Mononuclear cell (primary cell): ENCODE results near the gene GRIN2A. TPM values are rescaled to one million over a fixed set of nuclear protein-coding genes. Genes with fewer than 3 reads are reported as not detected.

Experiments used
- H3K27me3 ChIP-seq: 2 replicates; pipeline ENCODE4 v1.6.0; 2011; ENCODE audit warnings: low read length, control low read depth; ENCODE audit not compliant: insufficient read depth
- H3K4me1 ChIP-seq: 2 replicates; pipeline ENCODE4 v1.5.1; 2011; ENCODE audit warnings: mild to moderate bottlenecking, low read length, control low read depth; ENCODE audit not compliant: insufficient read depth
- H3K4me3 ChIP-seq: 2 replicates; pipeline ENCODE4 v1.5.1; 2011; ENCODE audit warnings: mild to moderate bottlenecking, low read length, moderate library complexity
- H3K9me3 ChIP-seq: 2 replicates; pipeline ENCODE4 v1.5.1; 2011; ENCODE audit warnings: low read depth, mild to moderate bottlenecking, control low read depth, low read length
- total RNA-seq: library from RNA; depleted of rRNA; stranded (reverse); fragments of >200 nt; gene quantifications from one replicate; pipeline ENCODE4 v1.2.3, GENCODE V29; 2012

GRIN2A gene
- total RNA-seq, result not detected

DNA sequence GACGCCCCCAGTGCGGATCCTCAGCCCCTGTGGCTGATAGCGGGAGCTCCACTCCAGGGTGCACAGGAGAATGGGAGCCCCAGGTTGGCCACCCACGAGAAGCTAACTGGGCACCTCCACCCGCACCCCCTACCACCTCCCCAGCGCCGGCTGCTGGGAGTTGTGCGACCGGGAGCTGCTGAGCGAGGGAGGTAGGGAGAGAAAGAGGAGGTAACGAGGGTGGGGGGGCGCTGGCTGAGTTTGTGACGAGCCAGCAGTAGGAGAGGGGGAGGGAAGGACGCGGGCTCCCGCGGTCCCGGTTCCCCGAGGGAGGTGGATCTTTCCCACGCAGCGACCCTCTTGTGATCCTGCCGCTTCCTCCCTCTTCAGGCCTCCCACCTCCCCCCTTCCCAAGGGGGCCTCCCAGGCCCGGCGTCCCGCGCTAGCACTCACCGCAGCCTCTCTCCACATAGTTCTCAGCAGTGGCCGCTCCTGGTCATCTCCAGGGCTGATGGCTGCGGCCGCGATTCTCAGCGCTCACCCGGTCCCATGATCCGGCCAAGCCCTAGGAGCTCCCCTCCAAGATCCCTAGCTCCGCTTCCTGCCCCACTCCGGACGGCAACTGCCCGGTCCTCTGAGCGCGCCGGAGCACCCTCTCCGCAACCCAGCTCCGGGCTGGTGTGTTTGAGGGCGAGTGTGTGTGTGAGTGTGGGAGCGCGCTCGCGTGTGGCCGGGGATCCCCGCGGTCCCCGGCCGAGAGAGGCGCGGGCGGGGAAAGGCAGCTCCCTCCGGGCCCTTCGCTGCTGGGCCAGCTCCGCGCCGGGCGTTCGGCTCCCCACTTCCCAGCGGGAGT, at the start of gene GRIN2A:
TSS of gene GRIN2A (minus strand) at position 207 of the 832 bp plus-strand sequence. CDS start 2,017 bp downstream, outside the sequence.
- Histone ChIP-seq H3K9me3 (no peaks in the 10 kb centered on the region), H3K27me3 (peaks cover 37% of the 10 kb centered on the region), H3K4me3 (no peak within 1 kb of the TSS), H3K4me1 (peaks cover 12% of the 10 kb centered on the region)

- no peaks in the 10 kb centered on the region for H3K9me3 ChIP-seq
- H3K4me1 ChIP-seq, result no peaks in the 10 kb centered on the region
- no peak overlapping the region for H3K4me3 ChIP-seq
- no peaks in the 10 kb centered on the region for H3K27me3 ChIP-seq
Observed at GRCh38 chr16:10231563-10231962, 49.3 kb upstream of the GRIN2A start.

DNA sequence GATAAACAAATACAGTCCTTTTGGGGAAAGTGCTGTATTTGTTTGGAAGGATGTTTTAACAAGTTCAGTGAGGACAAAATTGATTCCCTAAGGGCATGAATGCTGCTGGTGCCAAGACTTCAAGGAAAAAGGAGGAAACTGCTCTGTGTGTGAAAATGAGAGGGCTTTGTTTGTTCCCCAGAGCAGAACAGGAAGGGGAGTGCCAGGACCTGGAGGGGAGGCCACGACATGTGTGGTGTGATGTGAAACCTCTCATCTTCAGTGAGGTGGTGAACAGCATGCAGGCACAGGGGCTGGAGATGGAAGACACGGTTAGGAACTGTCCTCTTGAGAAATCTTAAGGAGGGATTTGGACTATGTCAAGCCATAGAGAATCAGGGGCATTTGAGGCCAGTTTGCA, 46.6 kb upstream of the GRIN2A start:
- no peak overlapping the region for H3K4me3 ChIP-seq

GRCh38 chr16:10226987-10227306, 44.7 kb upstream of the GRIN2A start:
- Histone ChIP-seq H3K4me1 (no peaks in the 10 kb centered on the region), H3K27me3 (no peaks in the 10 kb centered on the region), H3K4me3 (no peak overlapping the region), H3K9me3 (no peaks in the 10 kb centered on the region)

More for the DNA sequence above, 46.6 kb upstream of the GRIN2A start:
- Histone ChIP-seq H3K9me3 (no peaks in the 10 kb centered on the region), H3K4me1 (no peaks in the 10 kb centered on the region), H3K27me3 (no peaks in the 10 kb centered on the region)

- Histone ChIP-seq H3K27me3 (no peaks in the 10 kb centered on the region), H3K9me3 (no peaks in the 10 kb centered on the region)
Observed at GRCh38 chr16:10226141-10226986, 44.1 kb upstream of the GRIN2A start.

GRCh38 chr16:10225653-10226052, 43.4 kb upstream of the GRIN2A start:
- Histone ChIP-seq H3K27me3 (no peaks in the 10 kb centered on the region), H3K9me3 (no peaks in the 10 kb centered on the region), H3K4me1 (no peaks in the 10 kb centered on the region), H3K4me3 (no peak overlapping the region)

More at GRCh38 chr16:10226141-10226986, 44.1 kb upstream of the GRIN2A start:
- no peak overlapping the region for H3K4me3 ChIP-seq
- H3K4me1 ChIP-seq, result no peaks in the 10 kb centered on the region

GRCh38 chr16:10224850-10225249, 42.6 kb upstream of the GRIN2A start:
- Histone ChIP-seq H3K4me3 (no peak overlapping the region), H3K27me3 (no peaks in the 10 kb centered on the region), H3K4me1 (no peaks in the 10 kb centered on the region), H3K9me3 (no peaks in the 10 kb centered on the region)

DNA sequence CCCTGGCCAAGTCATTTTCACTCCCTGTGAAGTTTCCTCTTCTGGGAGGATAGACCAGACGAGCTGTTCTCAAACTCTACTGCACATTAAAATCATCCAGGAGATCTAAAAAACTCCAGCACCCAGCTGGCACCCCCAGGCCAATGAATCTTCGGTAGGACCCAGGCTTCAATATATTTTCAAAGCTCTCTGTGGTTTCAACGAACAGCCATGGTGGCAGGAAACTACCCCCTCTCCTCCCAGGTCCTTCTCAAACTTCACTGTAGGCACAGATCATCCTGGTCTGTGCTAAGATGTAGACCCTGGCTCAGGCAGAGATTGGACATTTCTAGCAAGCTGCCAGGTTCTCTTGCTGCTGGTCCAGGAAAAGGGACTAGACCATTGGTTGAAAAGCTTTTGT, 38.7 kb upstream of the GRIN2A start:
- Histone ChIP-seq H3K4me1 (no peaks in the 10 kb centered on the region), H3K9me3 (no peaks in the 10 kb centered on the region), H3K4me3 (no peak overlapping the region), H3K27me3 (no peaks in the 10 kb centered on the region)

GRCh38 chr16:10219742-10220141, 37.5 kb upstream of the GRIN2A start:
- Histone ChIP-seq H3K27me3 (no peaks in the 10 kb centered on the region), H3K9me3 (no peaks in the 10 kb centered on the region), H3K4me3 (no peak overlapping the region), H3K4me1 (no peaks in the 10 kb centered on the region)

- no peaks in the 10 kb centered on the region for H3K4me1 ChIP-seq
- H3K4me3 ChIP-seq, result no peak overlapping the region
- no peaks in the 10 kb centered on the region for H3K9me3 ChIP-seq
- H3K27me3 ChIP-seq, result no peaks in the 10 kb centered on the region
Observed at GRCh38 chr16:10218490-10219206, 36.4 kb upstream of the GRIN2A start.

DNA sequence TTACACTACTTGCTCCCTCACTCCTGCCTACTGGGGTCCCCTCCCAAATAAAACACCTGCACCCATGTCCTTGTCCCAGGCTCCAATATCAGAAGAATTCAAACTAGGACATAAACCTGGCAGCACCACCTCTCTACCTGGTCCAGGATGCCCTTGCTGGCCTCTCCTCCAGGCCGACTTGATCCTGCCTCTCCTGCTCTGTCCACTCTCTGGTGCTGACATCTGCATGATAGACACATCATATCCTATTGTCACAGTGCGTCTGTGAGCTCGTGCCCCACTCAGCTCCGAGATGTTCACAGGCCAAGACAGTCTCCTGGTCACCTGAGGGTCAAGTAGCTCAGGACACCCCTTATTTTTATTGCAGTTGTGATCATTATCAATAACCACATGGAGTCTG, 31.5 kb upstream of the GRIN2A start:
- Histone ChIP-seq H3K4me3 (no peak overlapping the region), H3K9me3 (no peaks in the 10 kb centered on the region), H3K27me3 (no peaks in the 10 kb centered on the region), H3K4me1 (no peaks in the 10 kb centered on the region)

- Histone ChIP-seq H3K4me1 (no peaks in the 10 kb centered on the region), H3K9me3 (no peaks in the 10 kb centered on the region), H3K27me3 (no peaks in the 10 kb centered on the region), H3K4me3 (no peak overlapping the region)
Observed at GRCh38 chr16:10210944-10211343, 28.7 kb upstream of the GRIN2A start.

- Histone ChIP-seq H3K4me1 (no peaks in the 10 kb centered on the region), H3K4me3 (no peak overlapping the region), H3K9me3 (no peaks in the 10 kb centered on the region), H3K27me3 (no peaks in the 10 kb centered on the region)
Observed at GRCh38 chr16:10206865-10207264, 24.6 kb upstream of the GRIN2A start.

GRCh38 chr16:10206215-10206614, 24.0 kb upstream of the GRIN2A start:
- H3K4me3 ChIP-seq, result no peak overlapping the region
- H3K4me1 ChIP-seq, result no peaks in the 10 kb centered on the region
- H3K9me3 ChIP-seq, result no peaks in the 10 kb centered on the region
- H3K27me3 ChIP-seq, result no peaks in the 10 kb centered on the region

DNA sequence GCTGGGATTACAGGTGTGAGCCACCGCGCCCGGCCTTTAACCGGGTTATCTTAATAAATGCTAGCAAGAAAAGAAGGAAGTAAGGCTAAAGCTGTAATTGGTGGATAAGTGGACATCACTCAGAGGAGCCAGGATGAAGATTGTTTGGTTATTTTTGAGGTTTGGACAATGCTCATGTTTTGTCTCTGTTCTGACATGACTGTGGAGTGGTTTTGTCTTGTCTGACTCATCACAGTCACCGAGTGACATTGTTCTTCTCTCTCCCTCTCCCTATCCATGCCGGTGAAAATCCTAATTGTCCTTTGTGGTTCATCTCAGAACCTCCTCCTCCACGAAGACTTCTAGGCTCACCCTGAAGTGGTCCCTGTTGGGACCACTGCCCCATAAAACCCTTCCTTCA, 23.5 kb upstream of the GRIN2A start:
- no peaks in the 10 kb centered on the region for H3K9me3 ChIP-seq
- no peaks in the 10 kb centered on the region for H3K4me1 ChIP-seq
- no peaks in the 10 kb centered on the region for H3K27me3 ChIP-seq
- H3K4me3 ChIP-seq, result no peak overlapping the region
